ENCODE measurements around the gene E2F3.

DNA sequence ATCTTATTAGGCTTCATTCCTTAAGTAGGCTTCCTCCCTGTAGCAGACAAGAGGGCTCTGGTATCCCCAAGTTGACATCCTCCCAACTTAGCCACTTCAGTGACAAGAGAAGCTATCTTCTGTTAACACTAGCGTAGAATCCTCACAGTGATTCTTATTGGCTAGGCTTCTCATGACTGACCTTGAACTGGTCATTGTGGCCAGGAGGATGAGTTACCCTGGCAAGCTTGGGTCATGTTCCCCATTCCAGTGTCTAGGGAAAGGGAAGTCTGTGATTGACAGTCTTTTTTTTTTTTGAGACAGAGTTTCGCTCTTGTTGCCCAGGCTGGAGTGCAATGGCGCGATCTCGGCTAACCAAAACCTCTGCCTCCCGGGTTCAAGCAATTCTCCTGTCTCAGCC, 139.7 kb downstream of the E2F3 start:
- no peak for TF ChIP-seq POLR2A (IDR thresholded peaks at IDR 0.05)
- TF ChIP-seq, protein P1, sequence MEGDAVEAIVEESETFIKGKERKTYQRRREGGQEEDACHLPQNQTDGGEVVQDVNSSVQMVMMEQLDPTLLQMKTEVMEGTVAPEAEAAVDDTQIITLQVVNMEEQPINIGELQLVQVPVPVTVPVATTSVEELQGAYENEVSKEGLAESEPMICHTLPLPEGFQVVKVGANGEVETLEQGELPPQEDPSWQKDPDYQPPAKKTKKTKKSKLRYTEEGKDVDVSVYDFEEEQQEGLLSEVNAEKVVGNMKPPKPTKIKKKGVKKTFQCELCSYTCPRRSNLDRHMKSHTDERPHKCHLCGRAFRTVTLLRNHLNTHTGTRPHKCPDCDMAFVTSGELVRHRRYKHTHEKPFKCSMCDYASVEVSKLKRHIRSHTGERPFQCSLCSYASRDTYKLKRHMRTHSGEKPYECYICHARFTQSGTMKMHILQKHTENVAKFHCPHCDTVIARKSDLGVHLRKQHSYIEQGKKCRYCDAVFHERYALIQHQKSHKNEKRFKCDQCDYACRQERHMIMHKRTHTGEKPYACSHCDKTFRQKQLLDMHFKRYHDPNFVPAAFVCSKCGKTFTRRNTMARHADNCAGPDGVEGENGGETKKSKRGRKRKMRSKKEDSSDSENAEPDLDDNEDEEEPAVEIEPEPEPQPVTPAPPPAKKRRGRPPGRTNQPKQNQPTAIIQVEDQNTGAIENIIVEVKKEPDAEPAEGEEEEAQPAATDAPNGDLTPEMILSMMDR (IDR thresholded peaks at IDR 0.05): no peak

All from right lobe of liver (tissue), 4 donors.